ENCODE measurements around the gene TMEM117. TPM values are rescaled to one million over a fixed set of nuclear protein-coding genes. Genes with fewer than 3 reads are reported as not detected.

The TMEM117 gene
- total RNA-seq, 1 experiment from 2014 or later: 1.1 TPM

GRCh38 chr12:44126806-44127205 lies 290.9 kb downstream of the TMEM117 start:
- CTCF ChIA-PET: no interaction called here
- Mint-ChIP-seq H3K27ac (ENCODE audit: unreplicated experiment) (no peak overlapping the region), H3K4me3 (ENCODE audit: low read depth, unreplicated experiment) (no peak overlapping the region), H3K9me3 (ENCODE audit: low read depth, unreplicated experiment) (peaks cover 12% of the 10 kb centered on the region), H3K27me3 (ENCODE audit: unreplicated experiment) (no peaks in the 10 kb centered on the region), H3K4me1 (ENCODE audit: low read depth, unreplicated experiment) (no peaks in the 10 kb centered on the region), H3K36me3 (ENCODE audit: insufficient read depth, unreplicated experiment) (no peaks in the 10 kb centered on the region)
- TF ChIP-seq, protein P1, sequence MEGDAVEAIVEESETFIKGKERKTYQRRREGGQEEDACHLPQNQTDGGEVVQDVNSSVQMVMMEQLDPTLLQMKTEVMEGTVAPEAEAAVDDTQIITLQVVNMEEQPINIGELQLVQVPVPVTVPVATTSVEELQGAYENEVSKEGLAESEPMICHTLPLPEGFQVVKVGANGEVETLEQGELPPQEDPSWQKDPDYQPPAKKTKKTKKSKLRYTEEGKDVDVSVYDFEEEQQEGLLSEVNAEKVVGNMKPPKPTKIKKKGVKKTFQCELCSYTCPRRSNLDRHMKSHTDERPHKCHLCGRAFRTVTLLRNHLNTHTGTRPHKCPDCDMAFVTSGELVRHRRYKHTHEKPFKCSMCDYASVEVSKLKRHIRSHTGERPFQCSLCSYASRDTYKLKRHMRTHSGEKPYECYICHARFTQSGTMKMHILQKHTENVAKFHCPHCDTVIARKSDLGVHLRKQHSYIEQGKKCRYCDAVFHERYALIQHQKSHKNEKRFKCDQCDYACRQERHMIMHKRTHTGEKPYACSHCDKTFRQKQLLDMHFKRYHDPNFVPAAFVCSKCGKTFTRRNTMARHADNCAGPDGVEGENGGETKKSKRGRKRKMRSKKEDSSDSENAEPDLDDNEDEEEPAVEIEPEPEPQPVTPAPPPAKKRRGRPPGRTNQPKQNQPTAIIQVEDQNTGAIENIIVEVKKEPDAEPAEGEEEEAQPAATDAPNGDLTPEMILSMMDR (IDR thresholded peaks at IDR 0.05; ENCODE audit: unreplicated experiment): no peak
- intact Hi-C loops (cut with micrococcal nuclease; ENCODE audit: unreplicated experiment): no loop called here
- no peak for DNase-seq
- no TSS peak for BruUV-seq (replicated peaks)

- DNase-seq: no peak
- Mint-ChIP-seq H3K9me3 (ENCODE audit: low read depth, unreplicated experiment) (peaks cover 12% of the 10 kb centered on the region), H3K4me1 (ENCODE audit: low read depth, unreplicated experiment) (no peaks in the 10 kb centered on the region), H3K27ac (ENCODE audit: unreplicated experiment) (no peak overlapping the region), H3K4me3 (ENCODE audit: low read depth, unreplicated experiment) (no peak overlapping the region), H3K27me3 (ENCODE audit: unreplicated experiment) (no peaks in the 10 kb centered on the region), H3K36me3 (ENCODE audit: insufficient read depth, unreplicated experiment) (no peaks in the 10 kb centered on the region)
- BruUV-seq (replicated peaks): no TSS peak
- intact Hi-C loops (cut with micrococcal nuclease; ENCODE audit: unreplicated experiment): no loop called here
- TF ChIP-seq, protein P1 (IDR thresholded peaks at IDR 0.05; ENCODE audit: unreplicated experiment): no peak
- CTCF ChIA-PET: no interaction called here
Measured at GRCh38 chr12:44127966-44128710, 292.3 kb downstream of the TMEM117 start.

- H3K27me3 Mint-ChIP-seq (ENCODE audit: unreplicated experiment): no peaks in the 10 kb centered on the region
- TF ChIP-seq, protein P1 (IDR thresholded peaks at IDR 0.05; ENCODE audit: unreplicated experiment): no peak
- no peak overlapping the region for H3K4me3 Mint-ChIP-seq (ENCODE audit: low read depth, unreplicated experiment)
- no peak overlapping the region for H3K27ac Mint-ChIP-seq (ENCODE audit: unreplicated experiment)
- no peaks in the 10 kb centered on the region for H3K36me3 Mint-ChIP-seq (ENCODE audit: insufficient read depth, unreplicated experiment)
- CTCF ChIA-PET: no interaction called here
- no TSS peak for BruUV-seq (replicated peaks)
- no peaks in the 10 kb centered on the region for H3K9me3 Mint-ChIP-seq (ENCODE audit: low read depth, unreplicated experiment)
- intact Hi-C loops (cut with micrococcal nuclease; ENCODE audit: unreplicated experiment): no loop called here
- no peak for DNase-seq
- H3K4me1 Mint-ChIP-seq (ENCODE audit: low read depth, unreplicated experiment): no peaks in the 10 kb centered on the region
Measured at GRCh38 chr12:44143175-44143574, 307.3 kb downstream of the TMEM117 start.

DNA sequence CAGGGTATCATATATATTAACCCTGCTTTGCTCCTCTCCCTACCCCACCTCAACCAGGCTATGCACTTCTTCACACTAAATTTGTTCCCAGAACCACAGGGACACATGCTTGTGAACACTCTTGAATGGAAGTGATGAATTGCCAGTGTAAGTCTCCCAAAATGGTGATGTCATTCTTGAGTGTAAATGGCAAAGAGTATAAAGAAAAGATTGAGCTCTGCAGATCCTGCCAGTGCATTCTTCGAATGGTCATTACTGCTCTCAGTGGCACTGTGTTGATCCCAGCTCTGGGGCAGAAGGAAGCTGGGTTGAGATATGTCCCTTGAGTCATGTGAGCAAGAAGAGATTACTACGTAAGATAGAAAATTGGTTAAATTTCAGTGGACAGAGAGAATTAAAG lies 313.1 kb downstream of the TMEM117 start:
- H3K27ac Mint-ChIP-seq (ENCODE audit: unreplicated experiment): no peak overlapping the region
- peaks cover 3% of the 10 kb centered on the region for H3K9me3 Mint-ChIP-seq (ENCODE audit: low read depth, unreplicated experiment)
- no peak overlapping the region for H3K4me3 Mint-ChIP-seq (ENCODE audit: low read depth, unreplicated experiment)
- intact Hi-C loops (cut with micrococcal nuclease; ENCODE audit: unreplicated experiment): no loop called here
- no TSS peak for BruUV-seq (replicated peaks)
- no peaks in the 10 kb centered on the region for H3K36me3 Mint-ChIP-seq (ENCODE audit: insufficient read depth, unreplicated experiment)
- TF ChIP-seq, protein P1 (IDR thresholded peaks at IDR 0.05; ENCODE audit: unreplicated experiment): no peak
- DNase-seq: no peak
- no peaks in the 10 kb centered on the region for H3K4me1 Mint-ChIP-seq (ENCODE audit: low read depth, unreplicated experiment)
- CTCF ChIA-PET: no interaction called here
- H3K27me3 Mint-ChIP-seq (ENCODE audit: unreplicated experiment): no peaks in the 10 kb centered on the region
